OCI-LY1 (cell line): ENCODE results near the gene TRPV6.

Source experiments
- EZH2 ChIP-seq: fragments of 200-600 bp; sonication (generic), shearing (Covaris generic); IDR thresholded peaks from 2 replicates; pipeline ENCODE4 v1.8.0; 2017; ENCODE audit warnings: borderline replicate concordance, mixed run types, mild to moderate bottlenecking, antibody characterized with exemption, low read length, moderate library complexity, mixed read lengths
- TF ChIP-seq, protein P1 (sequence below): fragments of 200-600 bp; sonication (generic), shearing (Covaris generic); IDR thresholded peaks from 2 replicates; pipeline ENCODE4 v1.5.1; 2017; ENCODE audit warnings: mild to moderate bottlenecking, antibody characterized with exemption, low read length, moderate library complexity, mixed read lengths

DNA sequence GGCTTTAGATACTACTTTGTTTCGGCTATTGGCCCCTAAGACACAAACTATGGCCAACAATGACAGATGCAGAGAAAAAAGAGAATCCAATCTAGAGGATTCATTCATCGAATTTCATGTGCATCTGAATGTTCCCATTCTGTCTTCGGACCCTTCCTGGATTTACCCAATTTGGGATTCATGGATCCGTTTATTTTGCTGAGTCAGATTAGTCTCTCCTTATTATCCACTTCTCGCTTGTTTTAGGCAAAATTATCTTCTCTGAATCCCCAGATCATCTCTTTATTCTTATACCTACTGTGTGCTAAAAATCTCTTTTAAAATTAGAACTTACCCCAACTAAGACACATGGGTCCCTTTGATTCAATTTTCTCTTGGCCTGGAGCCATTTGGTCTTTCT is 6.5 kb downstream of the TRPV6 start:
- TF ChIP-seq, protein P1, sequence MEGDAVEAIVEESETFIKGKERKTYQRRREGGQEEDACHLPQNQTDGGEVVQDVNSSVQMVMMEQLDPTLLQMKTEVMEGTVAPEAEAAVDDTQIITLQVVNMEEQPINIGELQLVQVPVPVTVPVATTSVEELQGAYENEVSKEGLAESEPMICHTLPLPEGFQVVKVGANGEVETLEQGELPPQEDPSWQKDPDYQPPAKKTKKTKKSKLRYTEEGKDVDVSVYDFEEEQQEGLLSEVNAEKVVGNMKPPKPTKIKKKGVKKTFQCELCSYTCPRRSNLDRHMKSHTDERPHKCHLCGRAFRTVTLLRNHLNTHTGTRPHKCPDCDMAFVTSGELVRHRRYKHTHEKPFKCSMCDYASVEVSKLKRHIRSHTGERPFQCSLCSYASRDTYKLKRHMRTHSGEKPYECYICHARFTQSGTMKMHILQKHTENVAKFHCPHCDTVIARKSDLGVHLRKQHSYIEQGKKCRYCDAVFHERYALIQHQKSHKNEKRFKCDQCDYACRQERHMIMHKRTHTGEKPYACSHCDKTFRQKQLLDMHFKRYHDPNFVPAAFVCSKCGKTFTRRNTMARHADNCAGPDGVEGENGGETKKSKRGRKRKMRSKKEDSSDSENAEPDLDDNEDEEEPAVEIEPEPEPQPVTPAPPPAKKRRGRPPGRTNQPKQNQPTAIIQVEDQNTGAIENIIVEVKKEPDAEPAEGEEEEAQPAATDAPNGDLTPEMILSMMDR: no peak
- no peak for TF ChIP-seq EZH2
